Colonic mucosa (tissue), 4 donors: Measurements from ENCODE around the gene CUBN. TPM values are rescaled to one million over a fixed set of nuclear protein-coding genes. Genes with fewer than 3 reads are reported as not detected.

Source experiments
- DNase-seq: peaks from one replicate; pipeline ENCODE4 v3.0.0-alpha.2; 2020
- H3K27ac ChIP-seq: fragments of 200-600 bp; one replicate; pipeline ENCODE4 v1.8.0; 2021
- H3K27me3 ChIP-seq: fragments of 200-600 bp; one replicate; pipeline ENCODE4 v1.8.0; 2021
- H3K36me3 ChIP-seq: fragments of 200-600 bp; one replicate; pipeline ENCODE4 v1.8.0; 2021
- H3K4me1 ChIP-seq: fragments of 200-600 bp; one replicate; pipeline ENCODE4 v1.8.0; 2021; ENCODE audit warnings: mild to moderate bottlenecking
- H3K4me3 ChIP-seq: fragments of 200-600 bp; one replicate; pipeline ENCODE4 v1.8.0; 2021
- H3K9ac ChIP-seq, 2 donors: one replicate each; pipeline ENCODE4 v1.7.0; 2013; ENCODE audit warnings: control low read depth in 2 of 2, low read depth in 2 of 2, low read length in 2 of 2
- H3K9me3 ChIP-seq: fragments of 200-600 bp; one replicate; pipeline ENCODE4 v1.8.0; 2021
- CTCF ChIP-seq: fragments of 200-600 bp; IDR thresholded peaks from one replicate; pipeline ENCODE4 v1.8.0; 2022; ENCODE audit warnings: antibody characterized with exemption, mild to moderate bottlenecking
- intact Hi-C: fragments of 100-400 bp; cut with DNase I; formaldehyde crosslinking; loops from one replicate; pipeline ENCODE4 v1.14.1; 2022
- total RNA-seq, 2 donors: library from RNA; stranded (reverse); fragmentation: NEBNext Ultra II Directional in 1 of 2; extraction: Animal tissue kit (Norgen Biotek cat#: 25700) in 1 of 2; gene quantifications; one replicate each; pipeline ENCODE4 v1.2.1, GENCODE V29; 2021
- donor health status: healthy.
- donor health status: DM: no; HTN: no; CAD: no.
- donor health status: DM: no; HTN: no; CAD: no.

The CUBN gene
- total RNA-seq, 2 donors from 2014 or later, result 0.25 to 0.42 TPM

- intact Hi-C loops, result no loop called here
- Histone ChIP-seq H3K36me3 (no peaks in the 10 kb centered on the region), H3K4me1 (no peaks in the 10 kb centered on the region), H3K4me3 (no peak overlapping the region), H3K27ac (no peak overlapping the region), H3K9me3 (no peaks in the 10 kb centered on the region), H3K27me3 (no peaks in the 10 kb centered on the region), H3K9ac (no peak overlapping the region)
- no peak for DNase-seq
- TF ChIP-seq CTCF, result no peak
These were observed 228.5 kb downstream of the CUBN start for GRCh38 chr10:16901106-16901505.

GRCh38 chr10:16896993-16897392, 232.6 kb downstream of the CUBN start:
- intact Hi-C loops, result no loop called here
- TF ChIP-seq CTCF, result no peak

GRCh38 chr10:16894821-16895220, 234.8 kb downstream of the CUBN start:
- intact Hi-C loops, result no loop called here
- Histone ChIP-seq H3K9ac (no peak overlapping the region), H3K9me3 (no peaks in the 10 kb centered on the region), H3K4me1 (no peaks in the 10 kb centered on the region), H3K4me3 (no peak overlapping the region), H3K27me3 (no peaks in the 10 kb centered on the region), H3K36me3 (no peaks in the 10 kb centered on the region), H3K27ac (no peak overlapping the region)
- no peak for DNase-seq
- TF ChIP-seq CTCF, result no peak

More at GRCh38 chr10:16896993-16897392, 232.6 kb downstream of the CUBN start:
- H3K36me3 ChIP-seq, result no peaks in the 10 kb centered on the region
- no peaks in the 10 kb centered on the region for H3K4me1 ChIP-seq
- H3K27me3 ChIP-seq, result no peaks in the 10 kb centered on the region
- H3K4me3 ChIP-seq, result no peak overlapping the region
- DNase-seq, result no peak
- no peaks in the 10 kb centered on the region for H3K9me3 ChIP-seq
- H3K9ac ChIP-seq, result no peak overlapping the region
- H3K27ac ChIP-seq, result no peak overlapping the region

- H3K4me1 ChIP-seq, result no peaks in the 10 kb centered on the region
- no peak overlapping the region for H3K27ac ChIP-seq
- no peak for DNase-seq
- H3K4me3 ChIP-seq, result no peak overlapping the region
- H3K27me3 ChIP-seq, result no peaks in the 10 kb centered on the region
- H3K9ac ChIP-seq, result no peak overlapping the region
- no peaks in the 10 kb centered on the region for H3K9me3 ChIP-seq
- no peaks in the 10 kb centered on the region for H3K36me3 ChIP-seq
- intact Hi-C loops, result no loop called here
- TF ChIP-seq CTCF, result no peak
These were observed 235.9 kb downstream of the CUBN start for GRCh38 chr10:16893664-16894063.

- no peaks in the 10 kb centered on the region for H3K4me1 ChIP-seq
- no peaks in the 10 kb centered on the region for H3K27me3 ChIP-seq
- intact Hi-C loops, result no loop called here
- no peak for TF ChIP-seq CTCF
- no peak overlapping the region for H3K27ac ChIP-seq
- H3K9ac ChIP-seq, result no peak overlapping the region
- no peak overlapping the region for H3K4me3 ChIP-seq
- H3K36me3 ChIP-seq, result no peaks in the 10 kb centered on the region
- no peaks in the 10 kb centered on the region for H3K9me3 ChIP-seq
- DNase-seq, result peak; percentile 31
These were observed 238.0 kb downstream of the CUBN start for GRCh38 chr10:16891375-16892313.
